IMR-90 (cell line): ENCODE measurements around the gene TASP1.

Experiments
- BHLHE40 ChIP-seq: fragments of 150-350 bp; IDR thresholded peaks from 2 replicates; pipeline ENCODE4 v1.6.1; 2016; ENCODE audit warnings: mild to moderate bottlenecking, low read depth, low read length
- CEBPB ChIP-seq: IDR thresholded peaks from 2 replicates; pipeline ENCODE4 v1.6.1; 2012; ENCODE audit warnings: low read depth, low read length, improper control_type of control experiment
- CHD1 ChIP-seq: IDR thresholded peaks from 2 replicates; pipeline ENCODE4 v1.6.1; 2012; ENCODE audit warnings: low read depth, low read length, improper control_type of control experiment
- FOS ChIP-seq: fragments of 150-350 bp; IDR thresholded peaks from 2 replicates; pipeline ENCODE4 v1.6.1; 2016; ENCODE audit warnings: low read depth, low read length
- MAFK ChIP-seq: IDR thresholded peaks from 2 replicates; pipeline ENCODE4 v1.6.1; 2012; ENCODE audit warnings: low read depth, low read length, improper control_type of control experiment
- MAZ ChIP-seq: IDR thresholded peaks from 2 replicates; pipeline ENCODE4 v1.6.1; 2012; ENCODE audit warnings: low read depth, mild to moderate bottlenecking, low read length, improper control_type of control experiment, moderate library complexity, borderline replicate concordance
- NFE2L2 ChIP-seq: fragments of 150-350 bp; IDR thresholded peaks from 2 replicates; pipeline ENCODE4 v1.6.1; 2016; ENCODE audit warnings: low read depth, mild to moderate bottlenecking, low read length
- POLR2A ChIP-seq: IDR thresholded peaks from 2 replicates; pipeline ENCODE4 v1.6.1; 2012; ENCODE audit warnings: mild to moderate bottlenecking, low read depth, low read length
- RAD21 ChIP-seq: IDR thresholded peaks from 2 replicates; pipeline ENCODE4 v1.6.1; 2012; ENCODE audit warnings: low read length, improper control_type of control experiment
- RCOR1 ChIP-seq: IDR thresholded peaks from 2 replicates; pipeline ENCODE4 v1.6.1; 2012; ENCODE audit warnings: mild to moderate bottlenecking, low read length, improper control_type of control experiment; ENCODE audit not compliant: insufficient replicate concordance
- RFX5 ChIP-seq: IDR thresholded peaks from 2 replicates; pipeline ENCODE4 v1.8.0; 2012; ENCODE audit warnings: low read depth, mild to moderate bottlenecking, low read length, moderate library complexity
- SMC3 ChIP-seq: fragments of 150-350 bp; IDR thresholded peaks from 2 replicates; pipeline ENCODE4 v1.6.1; 2016; ENCODE audit warnings: low read depth, mild to moderate bottlenecking, antibody characterized with exemption, low read length, moderate library complexity
- TF ChIP-seq, protein P1 (sequence below): conservative IDR thresholded peaks from 2 replicates; pipeline ENCODE4 v1.5.1; 2012; ENCODE audit warnings: mild to moderate bottlenecking, low read depth, low read length, improper control_type of control experiment

DNA sequence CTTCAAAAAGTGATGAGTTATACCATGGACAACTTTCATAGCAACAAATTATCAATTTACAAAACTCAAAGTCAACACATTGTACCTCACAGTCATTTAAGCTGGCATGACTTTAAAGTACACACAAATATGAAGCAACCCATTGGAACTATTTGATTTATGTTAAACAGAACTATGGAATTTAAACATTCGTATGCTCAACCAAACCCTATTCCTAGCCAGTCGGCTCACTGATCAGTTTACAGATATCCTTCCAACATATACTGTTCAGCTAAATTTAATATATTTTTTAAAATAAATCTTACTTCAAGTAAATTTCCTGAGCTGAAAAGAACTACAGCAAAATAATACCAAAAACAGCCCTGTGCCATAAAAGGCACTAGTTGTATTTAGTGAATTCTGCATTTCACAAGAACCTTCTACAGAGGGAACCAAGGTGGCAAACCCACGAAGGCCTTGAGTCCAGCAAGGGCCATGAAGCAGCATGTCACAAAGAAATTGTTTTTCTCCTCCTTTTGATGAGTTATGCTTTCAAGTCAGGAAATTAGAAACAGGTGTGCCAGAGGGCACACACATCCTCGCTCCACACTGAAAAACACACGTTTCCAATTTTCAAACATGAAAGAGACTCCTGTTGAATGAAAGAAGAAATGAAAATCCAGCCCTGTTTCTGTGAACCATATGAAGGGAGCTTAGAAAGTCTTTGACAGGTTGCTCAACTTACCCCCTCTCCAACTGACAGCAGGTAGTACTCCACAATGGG lies 122.8 kb downstream of the TASP1 start:
- TF ChIP-seq SMC3 (no peak), BHLHE40 (no peak), POLR2A (no peak), RFX5 (no peak), CEBPB (peak; percentile 47), MAZ (no peak), NFE2L2 (no peak), MAFK (no peak), FOS (no peak), RCOR1 (no peak), RAD21 (no peak), CHD1 (no peak)
- TF ChIP-seq, protein P1, sequence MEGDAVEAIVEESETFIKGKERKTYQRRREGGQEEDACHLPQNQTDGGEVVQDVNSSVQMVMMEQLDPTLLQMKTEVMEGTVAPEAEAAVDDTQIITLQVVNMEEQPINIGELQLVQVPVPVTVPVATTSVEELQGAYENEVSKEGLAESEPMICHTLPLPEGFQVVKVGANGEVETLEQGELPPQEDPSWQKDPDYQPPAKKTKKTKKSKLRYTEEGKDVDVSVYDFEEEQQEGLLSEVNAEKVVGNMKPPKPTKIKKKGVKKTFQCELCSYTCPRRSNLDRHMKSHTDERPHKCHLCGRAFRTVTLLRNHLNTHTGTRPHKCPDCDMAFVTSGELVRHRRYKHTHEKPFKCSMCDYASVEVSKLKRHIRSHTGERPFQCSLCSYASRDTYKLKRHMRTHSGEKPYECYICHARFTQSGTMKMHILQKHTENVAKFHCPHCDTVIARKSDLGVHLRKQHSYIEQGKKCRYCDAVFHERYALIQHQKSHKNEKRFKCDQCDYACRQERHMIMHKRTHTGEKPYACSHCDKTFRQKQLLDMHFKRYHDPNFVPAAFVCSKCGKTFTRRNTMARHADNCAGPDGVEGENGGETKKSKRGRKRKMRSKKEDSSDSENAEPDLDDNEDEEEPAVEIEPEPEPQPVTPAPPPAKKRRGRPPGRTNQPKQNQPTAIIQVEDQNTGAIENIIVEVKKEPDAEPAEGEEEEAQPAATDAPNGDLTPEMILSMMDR: no peak
